Measurements from ENCODE around the gene RFX2. TPM values are rescaled to one million over a fixed set of nuclear protein-coding genes. Genes with fewer than 3 reads are reported as not detected.

The RFX2 gene
- total RNA-seq, 2 donors from 2014 or later = 21.7 to 30.3 TPM

- TF ChIP-seq, protein P1, sequence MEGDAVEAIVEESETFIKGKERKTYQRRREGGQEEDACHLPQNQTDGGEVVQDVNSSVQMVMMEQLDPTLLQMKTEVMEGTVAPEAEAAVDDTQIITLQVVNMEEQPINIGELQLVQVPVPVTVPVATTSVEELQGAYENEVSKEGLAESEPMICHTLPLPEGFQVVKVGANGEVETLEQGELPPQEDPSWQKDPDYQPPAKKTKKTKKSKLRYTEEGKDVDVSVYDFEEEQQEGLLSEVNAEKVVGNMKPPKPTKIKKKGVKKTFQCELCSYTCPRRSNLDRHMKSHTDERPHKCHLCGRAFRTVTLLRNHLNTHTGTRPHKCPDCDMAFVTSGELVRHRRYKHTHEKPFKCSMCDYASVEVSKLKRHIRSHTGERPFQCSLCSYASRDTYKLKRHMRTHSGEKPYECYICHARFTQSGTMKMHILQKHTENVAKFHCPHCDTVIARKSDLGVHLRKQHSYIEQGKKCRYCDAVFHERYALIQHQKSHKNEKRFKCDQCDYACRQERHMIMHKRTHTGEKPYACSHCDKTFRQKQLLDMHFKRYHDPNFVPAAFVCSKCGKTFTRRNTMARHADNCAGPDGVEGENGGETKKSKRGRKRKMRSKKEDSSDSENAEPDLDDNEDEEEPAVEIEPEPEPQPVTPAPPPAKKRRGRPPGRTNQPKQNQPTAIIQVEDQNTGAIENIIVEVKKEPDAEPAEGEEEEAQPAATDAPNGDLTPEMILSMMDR (IDR thresholded peaks at IDR 0.05) = no peak
- ATAC-seq (ENCODE audit: insufficient number of reproducible peaks, low FRiP score, low read depth) (no peak), DNase-seq (ENCODE audit: low spot score) (no peak)
- Histone ChIP-seq H3K27ac (peak overlapping the region; percentile 96), H3K4me3 (no peak overlapping the region), H3K4me1 (ENCODE audit: control insufficient read depth in 1 of 2, low read depth in 2 of 2) (peaks cover 43 to 91% of the 10 kb centered on the region in 2 donors), H3K27me3 (replicated peaks; ENCODE audit: insufficient read depth) (no peaks in the 10 kb centered on the region), H3K36me3 (no peaks in the 10 kb centered on the region), H3K9me3 (peaks cover 4% of the 10 kb centered on the region)
Measured at GRCh38 chr19:6067975-6068374, 42.3 kb downstream of the RFX2 start.

DNA sequence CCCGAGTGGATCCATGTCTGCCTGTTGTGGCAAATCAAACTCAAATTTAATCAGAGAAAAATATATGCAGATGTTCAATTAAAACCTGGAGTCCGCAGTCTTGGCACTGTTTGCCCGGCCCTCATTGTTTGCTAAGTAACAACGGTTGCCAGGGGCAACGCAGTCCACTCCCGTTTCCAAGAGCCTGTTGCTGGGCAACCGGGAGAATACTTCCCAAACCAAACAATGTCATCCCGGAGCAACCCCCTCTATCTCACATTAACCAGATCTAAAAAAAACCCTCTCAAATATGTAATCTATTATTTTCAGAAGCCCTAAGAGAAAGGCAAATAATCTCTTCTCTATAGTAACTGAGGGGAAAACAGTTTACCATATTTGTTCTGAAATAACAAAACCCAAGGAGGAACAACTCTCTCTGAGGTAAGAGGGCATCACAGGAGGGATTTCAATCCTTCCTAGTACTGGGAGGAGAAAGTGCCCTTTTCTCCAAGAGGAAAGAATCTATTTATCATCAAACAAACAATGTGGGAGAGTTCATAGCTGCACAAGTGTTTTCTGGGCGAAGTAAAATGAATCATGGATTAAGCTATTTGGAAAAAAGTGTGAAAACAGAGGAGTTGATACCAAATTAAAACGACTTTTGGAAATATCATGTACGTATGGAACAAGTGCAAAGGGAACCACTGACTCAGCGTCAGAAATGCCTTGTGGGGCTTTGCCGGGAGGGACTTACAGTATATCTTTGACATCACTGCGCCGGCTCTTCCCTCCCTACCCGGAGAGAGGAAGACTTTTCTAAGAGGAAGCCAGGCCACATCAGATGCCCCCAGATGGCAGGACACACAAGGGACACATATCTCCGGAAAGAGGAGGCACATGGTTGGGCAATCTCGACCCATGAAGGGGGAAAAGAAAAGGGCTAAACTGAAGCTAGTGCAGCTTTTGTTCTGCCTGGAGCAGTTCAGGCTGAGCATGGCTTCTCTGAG, 43.3 kb downstream of the RFX2 start:
- peak; percentile 64 for ATAC-seq (ENCODE audit: insufficient number of reproducible peaks, low FRiP score, low read depth)
- H3K4me1 ChIP-seq (ENCODE audit: control insufficient read depth in 1 of 2, low read depth in 2 of 2) = peaks cover 49 to 92% of the 10 kb centered on the region in 2 donors
- no peaks in the 10 kb centered on the region for H3K36me3 ChIP-seq

DNA sequence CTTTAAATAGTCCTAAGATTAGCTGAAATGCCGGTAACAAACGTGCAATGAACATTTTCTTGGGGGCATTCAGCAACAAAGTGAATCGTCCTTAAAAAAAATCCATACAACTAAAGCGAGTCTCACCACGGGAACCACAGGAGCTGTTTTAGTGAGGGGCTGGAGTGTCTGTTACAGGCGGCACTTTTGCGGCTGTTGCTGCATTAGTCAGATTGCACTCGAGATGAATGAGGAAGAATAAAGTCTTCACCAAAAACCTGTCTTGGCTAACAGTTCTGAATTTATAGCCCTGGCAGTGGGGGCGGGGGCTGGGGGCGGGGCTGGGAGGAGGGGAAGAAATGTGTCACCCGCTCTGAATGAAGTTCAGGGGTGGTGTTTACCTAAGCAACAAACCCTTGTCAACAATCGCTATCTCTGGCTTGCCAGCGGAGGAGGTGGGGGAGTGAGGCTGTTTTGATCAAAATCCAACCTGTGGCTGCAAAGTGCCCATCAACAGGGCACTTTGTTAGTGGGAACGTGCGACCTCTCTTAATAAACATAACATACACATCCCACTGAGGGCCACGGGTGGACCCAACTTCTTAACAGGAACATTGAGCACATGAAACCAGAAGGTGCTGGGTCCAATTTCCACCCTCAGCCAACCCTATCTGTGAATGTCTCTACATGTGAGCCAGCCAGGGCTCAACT, 44.5 kb downstream of the RFX2 start:
- Histone ChIP-seq H3K36me3 (no peaks in the 10 kb centered on the region), H3K4me1 (ENCODE audit: control insufficient read depth in 1 of 2, low read depth in 2 of 2) (peaks cover 54 to 93% of the 10 kb centered on the region in 2 donors), H3K27me3 (replicated peaks; ENCODE audit: insufficient read depth) (no peaks in the 10 kb centered on the region), H3K27ac (peak overlapping the region; percentile 96), H3K4me3 (peak overlapping the region; percentile 38), H3K9me3 (peaks cover 4% of the 10 kb centered on the region)
- TF ChIP-seq, protein P1 (IDR thresholded peaks at IDR 0.05) = no peak
- ATAC-seq (ENCODE audit: insufficient number of reproducible peaks, low FRiP score, low read depth) (peak; percentile 7), DNase-seq (ENCODE audit: low spot score) (no peak)

More for the DNA sequence above, 43.3 kb downstream of the RFX2 start:
- H3K9me3 ChIP-seq = peaks cover 4% of the 10 kb centered on the region
- peak overlapping the region; percentile 53 for H3K4me3 ChIP-seq
- H3K27ac ChIP-seq = peak overlapping the region; percentile 96
- TF ChIP-seq, protein P1 (IDR thresholded peaks at IDR 0.05) = no peak
- H3K27me3 ChIP-seq (replicated peaks; ENCODE audit: insufficient read depth) = no peaks in the 10 kb centered on the region
- DNase-seq (ENCODE audit: low spot score) = peak; percentile 96

- Histone ChIP-seq H3K27me3 (replicated peaks; ENCODE audit: insufficient read depth) (no peaks in the 10 kb centered on the region), H3K9me3 (peaks cover 4% of the 10 kb centered on the region), H3K4me3 (no peak overlapping the region), H3K27ac (peak overlapping the region; percentile 96), H3K4me1 (ENCODE audit: control insufficient read depth in 1 of 2, low read depth in 2 of 2) (peaks cover 55 to 97% of the 10 kb centered on the region in 2 donors), H3K36me3 (no peaks in the 10 kb centered on the region)
- DNase-seq (ENCODE audit: low spot score) = no peak
- no peak for ATAC-seq (ENCODE audit: insufficient number of reproducible peaks, low FRiP score, low read depth)
- TF ChIP-seq, protein P1 (IDR thresholded peaks at IDR 0.05) = no peak
Measured at GRCh38 chr19:6064336-6065073, 45.8 kb downstream of the RFX2 start.

Data from thoracic aorta (tissue), 2 donors.